HG02943 (cell line): Measurements from ENCODE around the gene ALG9.

Source experiments
- ATAC-seq: cut with Tn5 transposase; IDR thresholded peaks from one replicate; pipeline ENCODE4 v1.9.1; 2021; ENCODE audit warnings: mild to moderate bottlenecking, low read depth, moderate library complexity; ENCODE audit not compliant: unreplicated experiment

ALG9 gene

GRCh38 chr11:111882202-111882601, 10.8 kb upstream of the ALG9 start:
- ATAC-seq: no peak

GRCh38 chr11:111879637-111879960, 8.2 kb upstream of the ALG9 start:
- no peak for ATAC-seq

- peak; percentile 95 for ATAC-seq
Measured at GRCh38 chr11:111878849-111879636, 7.7 kb upstream of the ALG9 start, which contains the start of the genes CFAP68 and FDXACB1. TSS of gene CFAP68 (plus strand) at chr11:111879541. CDS start at chr11:111879561, 20 bp downstream. TSS of gene FDXACB1 (minus strand) at chr11:111879165. CDS start at chr11:111879132, 33 bp downstream.

GRCh38 chr11:111878385-111878848, 7.0 kb upstream of the ALG9 start:
- ATAC-seq: peak; percentile 21

GRCh38 chr11:111871693-111872161, 346 bp upstream of the ALG9 start:
- ATAC-seq: no peak

GRCh38 chr11:111870522-111870885, 877 bp downstream of the ALG9 start:
- no peak for ATAC-seq

- ATAC-seq: no peak
Measured at GRCh38 chr11:111870113-111870512, 1.3 kb downstream of the ALG9 start.

GRCh38 chr11:111860257-111860656, 11.1 kb downstream of the ALG9 start:
- ATAC-seq: no peak

GRCh38 chr11:111855506-111855905, 15.9 kb downstream of the ALG9 start:
- ATAC-seq: no peak

- no peak for ATAC-seq
Measured at GRCh38 chr11:111852103-111852502, 19.3 kb downstream of the ALG9 start.

GRCh38 chr11:111851636-111852035, 19.7 kb downstream of the ALG9 start:
- ATAC-seq: no peak

- ATAC-seq: no peak
Measured at GRCh38 chr11:111851067-111851466, 20.3 kb downstream of the ALG9 start.

- ATAC-seq: no peak
Measured at GRCh38 chr11:111849631-111850030, 21.8 kb downstream of the ALG9 start.

- no peak for ATAC-seq
Measured at GRCh38 chr11:111846636-111847035, 24.7 kb downstream of the ALG9 start.

- no peak for ATAC-seq
Measured at GRCh38 chr11:111846063-111846462, 25.3 kb downstream of the ALG9 start.

GRCh38 chr11:111845276-111846028, 25.9 kb downstream of the ALG9 start:
- ATAC-seq: no peak

GRCh38 chr11:111843661-111844060, 27.7 kb downstream of the ALG9 start:
- ATAC-seq: no peak

GRCh38 chr11:111841370-111842053, 29.9 kb downstream of the ALG9 start:
- ATAC-seq: no peak

- ATAC-seq: no peak
Measured at GRCh38 chr11:111840143-111840542, 31.2 kb downstream of the ALG9 start.

GRCh38 chr11:111838054-111838453, 33.3 kb downstream of the ALG9 start:
- ATAC-seq: no peak

- ATAC-seq: no peak
Measured at GRCh38 chr11:111837366-111837891, 34.0 kb downstream of the ALG9 start.
